Measurements from ENCODE around the gene RRP12.

The RRP12 gene

GRCh38 chr10:97385565-97385964, 15.6 kb downstream of the RRP12 start:
- DNase-seq (ENCODE audit: low spot score): no peak
- no peak for TF ChIP-seq CTCF (IDR thresholded peaks at IDR 0.05; ENCODE audit: extremely low read depth, missing control alignments)

GRCh38 chr10:97384641-97385040, 16.5 kb downstream of the RRP12 start:
- DNase-seq (ENCODE audit: low spot score): no peak
- TF ChIP-seq CTCF (IDR thresholded peaks at IDR 0.05; ENCODE audit: extremely low read depth, missing control alignments): no peak

GRCh38 chr10:97384156-97384555, 17.0 kb downstream of the RRP12 start:
- TF ChIP-seq CTCF (IDR thresholded peaks at IDR 0.05; ENCODE audit: extremely low read depth, missing control alignments): no peak
- DNase-seq (ENCODE audit: low spot score): no peak

GRCh38 chr10:97383159-97383558, 18.0 kb downstream of the RRP12 start:
- DNase-seq (ENCODE audit: low spot score): no peak
- no peak for TF ChIP-seq CTCF (IDR thresholded peaks at IDR 0.05; ENCODE audit: extremely low read depth, missing control alignments)

- no peak for DNase-seq (ENCODE audit: low spot score)
These were observed 19.5 kb downstream of the RRP12 start for GRCh38 chr10:97381626-97382025.

GRCh38 chr10:97380516-97380915, 20.6 kb downstream of the RRP12 start:
- no peak for TF ChIP-seq CTCF (IDR thresholded peaks at IDR 0.05; ENCODE audit: extremely low read depth, missing control alignments)
- DNase-seq (ENCODE audit: low spot score): no peak

More at GRCh38 chr10:97381626-97382025, 19.5 kb downstream of the RRP12 start:
- no peak for TF ChIP-seq CTCF (IDR thresholded peaks at IDR 0.05; ENCODE audit: extremely low read depth, missing control alignments)

- DNase-seq (ENCODE audit: low spot score): no peak
- no peak for TF ChIP-seq CTCF (IDR thresholded peaks at IDR 0.05; ENCODE audit: extremely low read depth, missing control alignments)
These were observed 21.9 kb downstream of the RRP12 start for GRCh38 chr10:97378933-97379921.
